ENCODE measurements around the gene BDH1.
"Not testable (repeated sequence)": the region's sequence is repeated elsewhere in the genome, so short reads cannot be mapped to it uniquely, and the experiment has no call there.

The BDH1 gene, protein sequence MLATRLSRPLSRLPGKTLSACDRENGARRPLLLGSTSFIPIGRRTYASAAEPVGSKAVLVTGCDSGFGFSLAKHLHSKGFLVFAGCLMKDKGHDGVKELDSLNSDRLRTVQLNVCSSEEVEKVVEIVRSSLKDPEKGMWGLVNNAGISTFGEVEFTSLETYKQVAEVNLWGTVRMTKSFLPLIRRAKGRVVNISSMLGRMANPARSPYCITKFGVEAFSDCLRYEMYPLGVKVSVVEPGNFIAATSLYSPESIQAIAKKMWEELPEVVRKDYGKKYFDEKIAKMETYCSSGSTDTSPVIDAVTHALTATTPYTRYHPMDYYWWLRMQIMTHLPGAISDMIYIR

DNA sequence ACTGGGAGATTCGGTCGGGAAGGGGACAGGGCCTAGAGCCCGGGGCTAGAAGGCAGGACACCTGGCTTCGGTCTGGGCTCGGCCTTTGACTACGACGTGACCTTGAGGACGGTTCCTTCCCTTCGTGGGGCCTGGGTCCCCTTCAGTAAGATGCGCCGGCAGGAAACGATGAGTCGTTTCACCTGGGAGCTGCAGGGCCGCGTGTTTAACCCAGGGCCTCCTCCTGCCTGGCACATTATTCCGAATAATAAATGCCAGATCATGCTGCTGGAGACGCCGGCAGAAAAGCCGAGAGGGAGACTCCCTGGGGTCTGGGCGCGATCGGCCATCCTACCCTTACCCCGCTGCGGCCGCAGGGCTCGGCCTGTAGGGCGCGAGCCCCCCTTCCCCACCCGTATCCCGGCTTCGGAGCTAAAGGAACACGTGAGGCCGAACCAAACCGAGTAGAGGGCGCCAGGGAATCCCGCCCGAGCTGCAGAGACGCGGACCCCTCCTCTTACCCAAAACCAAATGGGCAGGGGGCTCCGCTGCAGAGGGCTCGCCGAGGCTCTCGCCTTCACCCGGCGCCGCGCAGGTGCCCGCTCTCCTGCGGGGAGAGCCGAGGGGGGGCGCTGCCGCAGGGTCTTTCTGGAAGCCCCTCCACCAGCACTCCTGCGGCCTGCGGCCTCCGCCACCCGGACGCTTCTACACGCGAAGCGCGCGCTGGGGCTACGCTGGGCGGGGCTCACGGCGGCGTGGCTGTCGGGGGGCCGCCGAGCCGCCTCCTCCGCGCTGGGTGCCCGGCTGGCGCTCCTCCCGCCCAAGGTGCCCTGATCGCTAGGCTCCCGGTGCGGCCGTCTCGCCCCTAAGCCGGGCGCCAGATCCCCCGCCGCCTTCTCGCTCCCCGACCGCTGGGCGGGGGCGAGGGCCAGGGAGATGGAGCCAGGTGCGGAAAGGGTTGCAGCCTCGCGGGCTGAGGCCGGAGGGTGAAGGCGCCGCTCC is at the start of gene BDH1:
Gene BDH1 (minus strand): TSS at position 688 of the 981 bp plus-strand sequence. CDS start 9,525 bp downstream, outside the sequence.
- DNase-seq (ENCODE audit: low read depth), result peak; percentile 46

DNA sequence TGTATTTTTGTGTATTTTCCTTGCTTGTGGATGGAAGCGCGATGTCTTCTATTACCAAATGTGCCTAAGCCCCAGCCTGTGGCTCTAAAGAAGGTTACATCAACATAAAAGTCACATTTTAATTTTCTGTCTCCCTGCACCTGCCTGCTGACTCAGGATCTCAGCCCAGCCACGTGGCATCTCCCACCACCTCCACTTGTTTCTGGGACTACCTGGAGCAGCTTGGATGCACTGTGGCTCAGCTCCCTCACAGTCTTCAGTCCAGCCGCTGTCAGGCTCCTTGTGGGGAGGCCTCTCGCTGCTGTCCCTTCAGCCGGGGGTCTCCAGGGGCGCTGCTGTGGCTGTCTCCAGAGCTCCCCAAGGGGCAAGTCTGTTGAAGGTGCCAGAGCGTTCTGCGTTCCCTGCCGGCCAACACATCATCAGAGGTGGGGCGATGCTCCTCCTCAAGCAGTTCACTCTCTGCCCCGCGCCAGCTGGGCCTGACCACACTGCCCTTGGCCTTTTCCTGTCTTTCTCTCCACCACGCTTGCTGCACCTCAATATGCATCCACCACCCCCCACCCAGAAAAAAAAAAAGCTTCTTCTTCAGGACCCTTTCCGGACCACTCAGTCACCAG is 47.7 kb upstream of the BDH1 start:
- no peak for DNase-seq (ENCODE audit: low read depth)

DNA sequence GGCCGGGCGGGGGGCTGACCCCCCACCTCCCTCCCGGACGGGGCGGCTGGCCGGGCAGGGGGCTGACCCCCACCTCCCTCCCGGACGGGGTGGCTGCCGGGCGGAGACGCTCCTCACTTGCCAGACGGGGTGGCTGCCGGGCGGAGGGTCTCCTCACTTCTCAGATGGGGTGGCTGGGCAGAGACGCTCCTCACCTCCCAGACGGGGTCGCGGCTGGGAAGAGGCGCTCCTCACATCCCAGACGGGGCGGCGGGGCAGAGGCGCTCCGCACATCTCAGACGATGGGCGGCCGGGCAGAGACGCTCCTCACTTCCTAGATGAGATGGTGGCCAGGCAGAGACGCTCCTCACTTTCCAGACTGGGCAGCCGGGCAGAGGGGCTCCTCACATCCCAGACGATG is 46.6 kb upstream of the BDH1 start:
- DNase-seq (ENCODE audit: low read depth), result not testable (repeated sequence)

DNA sequence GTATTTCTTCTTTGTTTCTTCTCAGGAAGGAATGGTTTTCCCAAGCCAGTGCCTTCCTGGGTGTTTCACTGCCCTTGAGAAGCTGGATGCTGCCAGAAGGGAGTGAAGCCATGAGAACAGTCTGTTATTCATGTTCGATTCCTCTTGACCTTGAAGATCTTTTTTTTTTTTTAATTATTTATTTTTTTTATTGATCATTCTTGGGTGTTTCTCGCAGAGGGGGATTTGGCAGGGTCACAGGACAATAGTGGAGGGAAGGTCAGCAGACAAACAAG is 45.7 kb upstream of the BDH1 start:
- not testable (repeated sequence) for DNase-seq (ENCODE audit: low read depth)

DNA sequence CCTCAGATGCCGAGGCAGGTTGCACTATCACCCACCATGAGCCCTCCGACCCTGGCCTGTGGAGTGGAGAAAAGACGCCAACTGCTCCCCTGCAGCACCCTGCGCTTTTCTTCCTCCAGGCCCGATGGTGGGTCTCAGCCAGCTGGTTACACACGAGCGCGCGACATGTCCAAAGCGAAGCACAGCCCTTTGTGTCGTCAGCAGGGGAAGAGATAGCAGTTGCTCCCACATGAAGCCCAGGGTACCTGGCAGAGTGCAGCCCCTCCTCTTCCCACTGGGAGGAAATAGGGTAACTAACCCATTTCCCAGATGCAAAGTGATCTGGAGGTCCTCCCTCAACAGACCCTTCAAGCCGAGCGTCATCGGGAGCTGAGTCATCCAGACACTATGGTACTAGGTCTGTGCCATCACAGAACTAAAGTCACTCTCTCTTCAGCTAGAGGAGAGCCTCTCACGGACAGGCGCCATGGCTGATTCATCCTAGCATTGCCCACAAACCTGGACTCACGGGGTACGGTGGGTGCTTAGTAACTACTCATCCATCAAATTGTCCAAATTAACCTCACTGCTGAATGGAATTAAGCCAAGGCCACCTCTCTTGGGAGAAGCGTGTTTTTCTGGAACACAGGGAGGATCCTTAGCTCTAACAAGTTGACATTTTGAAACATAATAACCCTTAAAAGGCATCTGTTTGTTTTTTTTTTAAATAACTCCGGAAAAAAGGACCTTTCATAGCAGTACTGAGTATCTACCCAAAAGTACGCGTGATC is 45.2 kb upstream of the BDH1 start:
- DNase-seq (ENCODE audit: low read depth), result no peak

DNA sequence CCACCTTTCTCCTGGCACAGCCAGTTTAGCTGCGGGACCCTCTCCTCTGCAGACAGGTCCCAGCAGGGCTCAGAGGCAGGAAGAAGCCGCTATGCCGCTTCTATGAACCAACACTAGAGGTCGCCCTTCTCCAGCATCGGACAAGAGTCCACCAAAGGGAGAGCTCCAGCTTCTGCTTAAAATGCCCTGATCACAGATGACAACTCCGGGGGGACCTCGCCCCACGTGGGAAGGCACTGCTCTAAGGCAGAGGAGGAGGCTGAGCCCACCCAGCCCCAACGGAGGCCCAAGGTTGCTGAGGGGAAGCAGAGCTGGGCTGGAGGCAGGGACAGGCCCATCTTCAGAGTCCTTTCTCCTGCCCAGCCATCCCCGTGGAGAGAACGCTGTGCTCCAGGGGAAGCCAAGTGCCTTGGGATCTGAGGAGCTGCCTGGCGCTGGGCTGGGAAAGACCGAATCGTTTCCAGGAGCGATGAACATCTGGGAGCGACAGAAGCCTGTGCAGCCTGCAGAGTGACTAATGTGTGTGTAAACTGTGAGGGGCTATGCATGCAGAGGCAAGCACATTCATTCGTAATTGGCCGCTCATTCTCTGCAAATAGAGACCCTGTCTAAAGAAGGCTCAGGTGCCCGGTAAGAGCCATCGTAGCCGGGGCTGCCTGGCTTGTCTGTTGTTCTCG is 43.5 kb upstream of the BDH1 start:
- DNase-seq (ENCODE audit: low read depth), result peak; percentile 61

DNA sequence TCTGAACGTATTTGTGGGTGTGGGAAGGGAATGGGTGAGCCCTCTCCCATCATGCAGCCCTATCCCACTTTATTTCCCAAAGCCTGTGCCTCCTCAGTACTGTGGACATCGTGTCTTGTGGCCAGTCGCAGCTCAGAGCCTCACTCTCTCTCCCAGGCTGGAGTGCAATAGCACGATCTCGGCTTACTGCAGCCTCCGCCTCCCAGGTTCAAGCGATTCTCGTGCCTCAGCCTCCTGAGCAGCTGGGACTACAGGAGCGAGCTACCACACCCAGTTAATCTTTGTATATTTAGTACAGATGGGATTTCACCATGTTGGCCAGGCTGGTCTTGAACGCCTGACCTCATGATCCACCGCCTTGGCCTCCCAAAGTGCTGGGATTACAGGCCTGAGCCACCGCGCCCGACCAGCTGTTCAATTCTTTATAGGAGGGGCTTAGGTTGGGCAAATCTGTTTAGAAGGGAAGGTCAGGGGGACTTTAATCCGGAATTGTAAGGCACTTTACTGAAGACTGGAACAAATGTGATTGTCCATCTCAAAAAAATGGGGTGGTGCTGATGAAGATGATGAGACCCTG is 42.7 kb upstream of the BDH1 start:
- no peak for DNase-seq (ENCODE audit: low read depth)

DNA sequence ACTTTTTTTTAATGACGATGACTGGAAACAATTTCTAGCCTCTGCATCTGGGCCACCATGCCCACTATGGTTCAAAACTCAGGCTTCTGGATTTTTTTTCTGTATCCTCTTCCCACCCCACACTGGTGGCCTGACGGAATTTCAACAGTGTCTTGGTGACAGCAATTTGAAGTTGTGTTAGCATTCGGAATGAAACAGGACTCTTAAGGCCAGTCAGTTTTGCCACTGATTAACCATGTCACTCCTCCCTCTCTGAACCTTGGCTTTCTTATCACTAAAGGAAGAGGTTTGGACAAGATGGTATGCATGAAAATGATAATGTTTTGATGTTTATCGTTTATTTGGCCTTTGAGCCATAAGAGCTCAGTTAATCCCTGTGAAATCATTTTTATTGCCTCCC is 41.6 kb upstream of the BDH1 start:
- DNase-seq (ENCODE audit: low read depth), result no peak

DNA sequence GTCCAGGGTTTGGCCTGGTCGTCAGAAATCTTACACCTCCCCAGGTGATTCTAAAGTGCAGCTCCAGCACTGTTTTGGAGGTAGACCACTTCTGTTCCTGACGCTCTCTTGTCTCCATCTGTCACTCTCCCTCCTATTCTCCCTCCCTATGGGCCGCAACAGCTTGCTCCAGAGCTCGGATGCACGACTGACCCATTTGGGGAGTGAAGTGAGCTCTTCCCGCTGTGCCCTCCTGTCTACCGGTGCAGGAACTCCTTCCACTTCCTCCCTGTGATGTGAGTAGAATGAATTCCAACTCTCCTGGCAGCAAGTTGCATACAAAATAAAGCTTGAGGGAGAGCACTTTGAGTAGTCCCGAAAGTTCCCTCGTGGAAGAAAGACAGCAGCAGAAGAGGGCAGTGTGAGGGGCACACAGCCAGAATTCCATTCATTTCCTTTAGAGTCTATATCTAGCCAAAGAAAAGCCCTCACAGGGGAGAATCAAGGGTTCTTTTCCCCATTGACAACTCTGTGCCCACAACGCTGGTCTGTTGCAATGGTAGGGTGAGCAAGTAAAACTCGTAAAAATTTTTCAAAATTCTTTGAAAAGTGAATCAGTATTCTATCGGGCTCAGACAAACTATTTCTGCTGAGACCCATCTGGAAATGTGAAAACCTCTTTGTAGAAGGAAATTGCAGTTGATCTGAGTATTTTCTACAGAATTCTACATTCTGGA is 39.9 kb upstream of the BDH1 start:
- no peak for DNase-seq (ENCODE audit: low read depth)

DNA sequence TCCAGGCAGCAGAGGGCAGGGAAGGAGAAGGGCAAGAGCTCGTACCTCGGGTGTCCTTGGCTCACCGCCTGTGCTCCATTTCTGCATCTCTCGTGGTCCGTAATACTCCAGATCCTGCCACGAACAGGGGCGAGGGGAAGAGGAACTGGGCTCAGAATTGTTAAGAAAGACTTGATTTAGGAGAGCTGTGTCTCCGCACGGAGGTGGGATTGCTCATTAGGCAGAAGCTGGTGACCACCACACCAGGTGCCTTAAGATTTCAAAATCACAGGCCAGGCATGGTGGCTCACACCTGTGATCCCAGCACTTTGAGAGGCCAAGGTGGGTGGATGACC is 37.2 kb upstream of the BDH1 start:
- no peak for DNase-seq (ENCODE audit: low read depth)

DNA sequence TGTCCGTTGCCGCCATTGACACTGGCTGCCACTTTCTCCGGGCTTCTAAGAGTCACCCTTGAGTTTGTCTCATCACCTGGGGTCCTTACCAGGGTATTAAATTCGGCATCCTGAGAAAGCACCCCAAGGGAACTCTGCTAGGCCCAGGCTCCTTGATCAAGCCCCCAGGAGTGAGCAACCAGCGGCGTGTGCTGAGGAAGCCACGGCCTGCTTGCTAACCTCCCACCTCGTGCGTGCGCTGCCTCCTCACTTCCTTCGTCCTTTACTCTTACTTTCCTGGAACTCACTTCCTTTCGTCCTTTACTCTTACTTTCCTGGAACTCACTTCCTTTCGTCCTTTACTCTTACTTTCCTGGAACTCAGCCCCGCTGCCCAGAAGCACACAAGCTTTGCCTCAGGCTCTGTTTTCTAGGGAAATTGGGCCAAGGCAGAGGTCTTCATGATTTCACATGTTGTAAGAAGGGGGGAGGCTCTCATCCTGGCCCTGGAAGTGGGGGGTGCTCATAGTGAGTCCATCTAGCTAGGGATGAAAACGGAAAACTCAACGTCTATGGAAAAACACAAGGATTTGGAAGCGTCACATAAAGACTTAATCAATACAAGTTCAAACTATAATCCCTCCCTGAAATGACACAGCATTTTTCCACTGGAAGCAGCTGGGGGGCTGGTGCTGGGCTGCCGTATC is 36.7 kb upstream of the BDH1 start:
- DNase-seq (ENCODE audit: low read depth), result no peak

DNA sequence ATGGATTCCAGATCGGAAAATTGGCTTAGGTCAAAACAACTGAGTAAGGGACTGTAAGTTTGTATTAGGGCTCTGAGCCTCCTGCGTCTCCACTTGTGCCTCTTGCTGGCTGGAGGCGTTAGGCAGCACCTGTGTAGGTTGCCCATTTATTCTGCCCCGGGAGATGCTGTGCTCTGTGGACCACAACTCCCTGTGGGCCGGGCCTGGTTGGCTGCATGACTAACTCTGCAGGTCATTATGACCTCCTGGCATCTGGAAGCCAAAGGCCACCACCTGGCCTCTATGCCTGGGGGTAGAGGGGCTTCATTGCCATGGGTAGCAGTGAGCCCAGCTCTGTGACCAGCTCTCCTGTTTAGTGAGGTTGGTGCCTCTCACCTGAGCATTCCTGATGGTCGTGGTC is 36.0 kb upstream of the BDH1 start:
- DNase-seq (ENCODE audit: low read depth), result no peak

DNA sequence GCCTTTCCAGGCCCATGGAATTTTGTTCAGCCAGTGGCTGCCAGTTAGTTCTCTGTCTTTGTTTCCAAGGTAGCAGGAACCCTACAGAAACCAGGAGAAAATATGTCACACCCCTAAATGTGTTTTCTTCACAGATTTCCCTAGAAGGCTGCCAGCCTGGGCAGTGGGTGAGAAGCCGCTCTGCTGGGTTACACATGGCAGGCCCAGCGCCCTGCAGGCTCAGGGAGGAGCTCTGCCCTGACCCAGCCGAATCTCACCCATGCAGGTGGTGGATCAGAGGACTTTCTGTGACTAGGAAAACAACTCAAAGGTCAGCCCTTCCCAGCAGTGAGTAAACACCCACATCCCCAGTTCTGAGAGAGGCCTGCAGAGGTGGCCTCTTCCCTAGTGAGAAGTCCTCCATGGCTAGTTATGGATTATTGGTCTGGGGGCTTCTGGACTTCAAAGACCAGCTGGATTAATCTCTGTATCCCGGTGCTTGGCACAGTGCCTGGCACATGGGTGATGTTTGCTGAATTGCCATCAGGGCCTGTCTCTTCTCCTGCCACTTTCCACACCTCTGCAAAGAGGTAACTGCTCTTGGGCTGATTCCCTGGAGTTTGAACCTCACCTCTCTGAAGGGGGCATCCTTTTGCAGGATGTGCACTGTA is 34.7 kb upstream of the BDH1 start:
- no peak for DNase-seq (ENCODE audit: low read depth)

DNA sequence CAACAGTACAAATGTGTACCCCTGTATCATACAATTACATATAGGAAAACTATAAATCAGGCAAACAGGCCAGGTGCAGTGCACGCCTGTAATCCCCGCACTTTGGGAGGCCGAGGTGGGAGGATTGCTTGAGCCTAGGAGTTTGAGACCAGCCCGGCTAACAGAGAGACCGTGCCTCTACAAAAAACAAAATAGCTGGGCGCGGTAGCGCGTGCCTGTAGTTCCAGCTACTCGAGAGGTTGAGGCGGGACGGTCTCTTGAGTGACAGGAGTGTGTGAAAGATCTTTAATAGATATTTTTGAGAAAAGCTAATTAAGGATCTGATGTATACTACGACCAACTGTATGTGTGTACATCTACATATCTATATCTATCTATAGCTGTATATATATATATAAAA is 33.8 kb upstream of the BDH1 start:
- DNase-seq (ENCODE audit: low read depth), result no peak

DNA sequence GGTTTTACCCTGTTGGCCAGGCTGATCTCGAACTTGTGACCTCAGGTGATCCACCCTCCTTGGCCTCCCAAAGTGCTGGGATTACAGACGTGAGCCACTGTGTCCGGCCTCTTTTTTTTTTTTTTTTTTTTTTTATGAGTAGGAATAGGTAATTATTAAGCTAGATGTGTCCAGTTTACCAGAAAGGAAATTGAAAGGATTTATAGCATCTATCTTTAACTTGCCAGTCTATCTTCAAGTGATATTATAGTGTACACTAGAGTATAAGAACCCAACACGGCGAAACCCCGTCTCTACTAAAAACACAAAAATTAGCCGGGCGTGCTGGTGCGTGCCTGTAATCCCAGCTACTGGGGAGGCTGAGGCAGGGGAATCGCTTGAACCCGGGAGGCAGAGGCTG is 31.0 kb upstream of the BDH1 start:
- DNase-seq (ENCODE audit: low read depth), result not testable (repeated sequence)

DNA sequence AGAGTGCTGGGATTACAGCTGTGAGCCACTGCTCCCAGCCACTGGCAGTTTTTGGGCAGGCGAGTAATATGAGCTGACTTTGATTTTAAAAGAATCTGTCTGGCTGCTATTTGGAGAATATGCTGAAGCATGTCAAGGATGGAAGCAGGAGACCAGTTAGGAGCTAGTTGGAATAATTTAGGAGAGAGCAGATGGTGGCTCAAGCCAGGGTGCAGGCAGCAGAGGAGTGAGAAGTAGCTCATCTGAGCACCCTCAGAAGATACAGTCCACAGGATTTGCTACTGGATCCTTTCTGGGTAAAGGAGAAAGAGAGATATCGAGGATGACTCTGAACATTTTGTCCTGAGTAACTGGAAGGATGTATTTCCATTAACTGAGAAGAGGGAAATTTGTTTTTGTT is 30.4 kb upstream of the BDH1 start:
- DNase-seq (ENCODE audit: low read depth), result no peak

DNA sequence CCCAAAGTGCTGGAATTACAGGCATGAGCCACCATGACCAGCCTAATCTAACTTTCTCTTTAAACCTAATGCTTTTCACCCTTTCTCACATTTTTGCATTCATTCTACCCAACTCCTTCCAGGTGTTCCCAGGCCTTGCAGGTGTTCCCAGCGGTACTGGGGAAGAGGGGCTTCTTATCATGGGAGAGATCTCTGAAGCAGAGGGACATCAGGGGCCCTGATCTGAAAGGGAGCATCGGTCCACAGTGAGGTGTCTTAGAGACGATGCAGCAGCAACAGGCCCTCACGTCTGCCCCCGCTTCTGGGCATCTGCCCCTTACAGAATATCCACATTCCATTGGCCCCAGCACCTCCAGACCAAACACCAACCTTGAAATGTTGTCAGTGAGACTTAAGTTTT is 29.0 kb upstream of the BDH1 start:
- DNase-seq (ENCODE audit: low read depth), result no peak

DNA sequence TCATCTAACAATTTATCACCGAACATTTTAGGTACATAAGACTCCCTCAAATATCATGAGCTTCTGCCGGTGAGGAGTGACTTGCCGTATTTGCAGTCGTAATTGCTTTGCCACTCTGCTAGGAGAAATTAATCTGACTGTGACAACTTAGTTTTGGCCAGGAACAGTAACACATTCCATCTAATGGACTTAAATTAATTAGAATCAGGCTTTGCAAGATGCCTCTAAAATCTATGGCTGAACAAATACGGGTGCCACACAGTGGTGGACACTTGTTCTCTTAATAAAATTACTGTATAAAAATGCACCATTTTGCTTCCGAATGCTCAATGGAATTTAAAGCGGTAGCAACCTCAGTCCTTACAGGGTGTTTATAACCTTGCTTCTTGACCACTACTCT is 27.6 kb upstream of the BDH1 start:
- DNase-seq (ENCODE audit: low read depth), result no peak

DNA sequence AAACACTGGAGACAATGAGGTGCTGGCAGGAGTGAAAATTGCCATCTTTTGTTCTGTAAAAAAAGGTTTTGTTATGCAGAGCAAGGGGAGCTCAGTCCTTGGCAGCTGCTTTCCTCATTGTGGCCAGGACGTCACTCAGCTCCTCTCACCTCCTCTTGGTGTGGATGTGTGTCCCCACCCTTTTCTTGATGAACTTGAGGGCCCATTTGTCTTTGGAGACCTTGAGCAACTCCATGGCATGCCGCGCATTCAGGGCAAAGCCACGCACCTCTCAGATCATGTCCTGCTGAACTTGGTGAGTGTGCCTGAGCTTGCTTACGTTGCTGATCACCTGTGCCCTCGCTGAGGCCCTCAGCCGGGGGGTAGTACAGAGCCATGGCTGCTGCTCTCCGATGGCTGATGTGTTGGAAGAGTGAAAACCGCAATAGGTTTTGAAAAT is 24.5 kb upstream of the BDH1 start:
- DNase-seq (ENCODE audit: low read depth), result no peak

DNA sequence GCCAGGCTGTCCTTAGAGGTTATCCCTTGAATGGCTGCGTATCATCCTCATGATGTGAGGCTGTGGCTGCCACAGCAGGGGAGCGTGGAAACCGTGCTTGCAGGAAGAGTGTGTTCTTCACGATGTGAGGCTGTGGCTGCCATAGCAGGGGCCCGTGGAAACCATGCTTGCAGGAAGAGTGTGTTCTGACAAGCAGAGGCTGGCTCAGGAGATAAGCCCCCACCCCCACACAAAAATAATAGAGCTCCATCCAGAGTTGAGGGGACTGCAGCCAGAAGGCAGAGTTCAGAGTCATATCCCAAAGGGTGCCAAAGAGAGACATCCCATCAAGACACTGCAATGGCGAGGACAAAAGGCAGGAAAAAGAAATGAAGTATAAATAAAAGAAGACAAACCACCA is 22.6 kb upstream of the BDH1 start:
- no peak for DNase-seq (ENCODE audit: low read depth)
